HG02759 (cell line): Measurements from ENCODE around the gene SRC.

Experiments
- ATAC-seq: cut with Tn5 transposase; IDR thresholded peaks from one replicate; pipeline ENCODE4 v1.9.1; 2021; ENCODE audit warnings: mild to moderate bottlenecking, moderate library complexity; ENCODE audit not compliant: unreplicated experiment

The SRC gene

DNA sequence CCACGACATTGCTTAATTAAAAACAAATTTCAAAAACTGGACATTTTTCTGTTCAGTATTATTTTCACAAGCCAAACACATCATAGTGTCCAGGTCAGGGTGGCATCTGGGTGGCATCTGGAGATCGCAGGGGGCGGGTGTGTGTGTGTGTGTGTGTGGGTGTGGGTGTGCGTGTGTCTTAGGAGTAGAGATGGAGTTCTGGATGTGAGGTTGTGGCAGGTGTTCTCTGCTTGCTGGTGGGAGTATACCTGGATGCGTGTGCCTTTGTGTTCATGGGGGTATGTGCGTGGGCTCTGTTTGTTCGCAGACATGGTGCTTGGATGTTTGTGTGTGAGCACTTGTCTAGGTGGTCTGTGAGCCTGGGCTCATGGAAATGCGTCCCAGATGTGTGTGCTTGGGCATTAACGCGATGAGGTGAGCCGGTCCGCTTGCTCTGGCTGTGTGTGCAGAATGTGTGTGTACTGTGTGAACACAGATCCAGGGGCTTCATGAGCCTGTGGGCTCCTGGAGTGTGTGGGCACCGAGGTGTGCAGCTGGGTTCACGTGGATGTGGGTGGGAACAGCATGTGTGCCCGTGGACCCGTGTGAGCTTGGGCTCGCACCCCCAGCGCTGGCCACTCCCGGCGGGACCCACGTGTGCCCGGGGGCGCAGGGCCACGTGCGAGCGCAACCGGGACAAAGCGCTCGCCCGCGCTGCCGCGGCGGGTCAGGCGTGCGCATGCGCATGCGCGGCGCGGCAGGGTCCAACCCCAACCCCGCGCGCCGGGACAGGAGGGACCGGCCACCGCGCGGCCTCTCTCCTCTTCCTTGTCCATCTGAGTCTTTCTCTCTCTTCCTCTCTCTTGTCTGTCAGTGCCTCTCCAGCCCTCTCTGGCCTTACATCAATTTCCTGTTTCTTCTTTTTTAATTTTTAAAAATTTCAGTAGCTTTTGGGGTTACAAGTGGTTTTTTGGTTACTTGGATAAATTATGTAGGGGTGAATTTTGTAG is 60.4 kb downstream of the SRC start:
- ATAC-seq, result peak; percentile 58

GRCh38 chr20:37407019-37407566 is 61.2 kb downstream of the SRC start:
- ATAC-seq, result no peak

GRCh38 chr20:37407573-37408002 is 61.6 kb downstream of the SRC start:
- ATAC-seq, result no peak

DNA sequence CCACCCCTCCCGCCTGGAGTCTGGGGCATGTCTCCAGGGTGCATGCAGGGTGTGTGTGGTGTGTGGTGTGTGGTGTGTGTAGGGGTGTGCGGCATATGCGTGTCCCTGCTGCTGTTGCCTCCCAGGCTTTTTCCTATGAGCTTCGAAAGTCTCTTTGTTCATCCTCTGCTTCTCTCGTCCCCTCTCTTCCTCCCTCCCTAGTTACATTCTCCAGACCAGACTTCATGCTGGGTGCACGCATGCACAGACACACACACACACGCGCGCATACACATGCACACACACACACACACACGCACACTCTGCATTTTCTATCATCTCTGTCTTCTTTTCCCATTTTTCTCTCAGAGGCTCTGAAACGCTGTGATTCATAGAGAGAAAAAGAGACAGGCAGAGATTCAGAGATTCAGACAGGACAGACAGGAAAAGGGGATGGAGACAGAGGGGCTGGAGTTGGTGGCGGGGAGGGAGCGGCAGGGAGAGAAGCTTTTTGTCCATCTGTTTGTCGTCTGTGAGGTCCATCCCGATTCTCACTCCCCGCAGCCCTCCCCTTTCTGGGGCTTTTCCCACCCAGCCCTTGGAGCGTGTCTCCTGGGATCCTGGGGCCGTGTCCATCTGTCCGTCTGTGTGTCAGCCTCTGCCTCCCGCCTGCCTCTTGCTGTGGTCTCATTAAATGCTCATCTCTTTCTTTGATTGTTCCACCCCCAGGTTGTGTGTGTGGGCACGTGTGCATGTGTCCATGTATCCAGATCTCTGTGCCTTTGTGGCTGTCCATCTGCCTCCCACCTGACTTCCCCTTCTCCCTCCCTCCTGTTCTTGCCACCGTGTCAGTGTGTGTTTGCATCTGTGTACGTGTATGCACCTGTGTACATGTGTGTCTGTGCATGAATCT is 62.6 kb downstream of the SRC start:
- ATAC-seq, result peak; percentile 7

DNA sequence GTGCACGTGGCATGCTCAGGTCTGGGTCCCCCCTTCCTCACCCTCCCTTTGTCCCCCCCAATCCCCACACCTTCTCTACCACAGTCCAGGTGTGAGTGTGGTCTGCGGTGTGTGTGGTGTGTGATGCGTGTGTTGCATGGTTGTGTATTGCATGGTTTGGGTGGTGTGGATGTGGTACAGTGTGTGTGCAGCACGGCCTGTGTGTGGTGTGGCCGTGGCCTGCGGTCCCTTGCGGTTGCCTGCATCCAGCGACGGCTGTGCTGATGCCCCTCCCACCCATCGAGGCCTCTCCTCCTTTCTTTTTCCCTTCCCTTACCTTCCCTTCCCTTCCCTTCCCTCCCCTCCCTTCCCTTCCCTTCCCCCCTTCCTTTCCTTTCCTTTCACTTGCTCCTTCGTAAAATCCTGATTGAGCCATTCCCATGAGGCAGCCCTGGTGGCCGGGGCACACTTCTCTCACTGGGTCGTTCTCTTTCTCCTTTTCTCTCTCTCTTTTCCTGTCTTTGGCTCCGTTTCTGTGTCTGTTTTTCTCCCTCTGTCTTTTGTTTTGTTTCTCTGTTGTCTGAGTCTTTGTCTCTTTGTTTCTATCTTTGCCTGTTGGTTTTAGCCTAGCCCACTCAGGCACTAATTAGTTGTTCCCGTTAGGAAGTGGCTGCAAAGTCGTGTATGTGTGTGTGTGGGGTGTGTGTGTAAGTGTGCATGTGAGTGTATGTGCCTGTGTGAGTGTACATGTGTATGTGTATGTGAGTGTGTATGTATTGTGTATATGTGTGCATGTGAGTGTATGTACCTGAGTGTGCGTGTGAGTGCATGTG is 65.7 kb downstream of the SRC start:
- no peak for ATAC-seq

DNA sequence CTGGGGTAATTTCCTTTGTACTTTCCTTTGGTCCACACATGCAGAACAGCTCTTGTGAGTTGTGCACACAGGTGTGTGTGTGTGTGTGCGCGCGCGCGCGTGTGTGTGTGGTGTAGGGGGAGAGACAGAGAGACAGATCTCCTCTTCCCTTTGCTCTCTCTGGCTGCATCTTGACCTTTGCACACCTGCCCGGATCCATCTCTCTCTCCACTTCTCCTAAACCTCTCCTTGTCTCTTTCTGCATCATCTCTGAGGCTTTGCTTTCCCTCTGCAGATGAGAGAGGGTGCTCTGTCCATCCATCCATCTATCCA is 67.0 kb downstream of the SRC start:
- no peak for ATAC-seq

GRCh38 chr20:37413379-37413778 is 67.4 kb downstream of the SRC start:
- no peak for ATAC-seq

- no peak for ATAC-seq
Measured at GRCh38 chr20:37414224-37415035, 68.5 kb downstream of the SRC start.

DNA sequence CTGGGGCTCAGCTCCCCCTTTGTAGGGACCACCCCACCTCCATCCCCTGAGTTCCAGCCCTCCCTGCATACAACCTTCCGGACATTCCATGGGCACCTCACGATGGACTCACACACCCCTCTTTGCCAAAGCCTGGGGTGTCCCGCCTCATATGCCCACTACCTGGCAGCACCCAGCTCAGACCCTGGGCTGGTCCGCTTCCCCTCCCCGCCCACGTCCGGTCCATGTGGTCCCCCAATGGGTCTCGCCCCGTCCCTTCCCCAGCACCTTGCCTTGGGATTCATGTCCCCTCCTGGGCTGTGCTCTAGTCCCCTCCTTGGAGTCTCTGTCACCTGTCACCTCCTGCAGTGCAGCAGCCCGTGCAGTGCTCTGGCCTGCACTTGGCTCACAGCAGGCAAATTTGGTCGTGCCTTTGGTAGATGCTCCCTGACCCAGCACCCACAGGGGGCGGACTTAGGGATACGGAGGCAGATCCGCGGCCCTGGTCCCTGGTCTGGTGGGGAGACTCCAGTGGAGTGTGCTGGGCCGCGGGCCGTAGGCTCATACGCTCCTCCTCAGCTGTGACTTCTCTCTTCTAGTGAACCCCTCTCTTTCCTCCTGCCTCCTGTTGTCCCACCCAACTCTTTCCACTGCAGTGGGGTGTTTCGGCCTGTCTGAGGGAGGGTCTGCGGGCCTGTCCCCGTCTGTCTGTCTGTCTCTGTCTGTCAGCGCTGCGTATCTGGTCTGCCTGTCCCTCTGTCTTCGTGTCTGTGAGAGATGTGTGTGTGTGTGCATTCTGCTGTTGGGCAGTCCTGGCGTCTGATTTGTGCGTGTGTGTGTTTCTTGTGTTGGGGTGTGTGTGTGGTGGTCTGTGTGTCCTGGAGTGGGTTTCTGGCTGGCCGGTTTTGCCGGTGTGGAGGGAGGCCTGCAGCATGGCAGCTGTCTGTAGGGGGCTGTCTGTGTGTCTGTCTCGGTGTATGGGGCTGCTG is 69.5 kb downstream of the SRC start:
- ATAC-seq, result no peak

DNA sequence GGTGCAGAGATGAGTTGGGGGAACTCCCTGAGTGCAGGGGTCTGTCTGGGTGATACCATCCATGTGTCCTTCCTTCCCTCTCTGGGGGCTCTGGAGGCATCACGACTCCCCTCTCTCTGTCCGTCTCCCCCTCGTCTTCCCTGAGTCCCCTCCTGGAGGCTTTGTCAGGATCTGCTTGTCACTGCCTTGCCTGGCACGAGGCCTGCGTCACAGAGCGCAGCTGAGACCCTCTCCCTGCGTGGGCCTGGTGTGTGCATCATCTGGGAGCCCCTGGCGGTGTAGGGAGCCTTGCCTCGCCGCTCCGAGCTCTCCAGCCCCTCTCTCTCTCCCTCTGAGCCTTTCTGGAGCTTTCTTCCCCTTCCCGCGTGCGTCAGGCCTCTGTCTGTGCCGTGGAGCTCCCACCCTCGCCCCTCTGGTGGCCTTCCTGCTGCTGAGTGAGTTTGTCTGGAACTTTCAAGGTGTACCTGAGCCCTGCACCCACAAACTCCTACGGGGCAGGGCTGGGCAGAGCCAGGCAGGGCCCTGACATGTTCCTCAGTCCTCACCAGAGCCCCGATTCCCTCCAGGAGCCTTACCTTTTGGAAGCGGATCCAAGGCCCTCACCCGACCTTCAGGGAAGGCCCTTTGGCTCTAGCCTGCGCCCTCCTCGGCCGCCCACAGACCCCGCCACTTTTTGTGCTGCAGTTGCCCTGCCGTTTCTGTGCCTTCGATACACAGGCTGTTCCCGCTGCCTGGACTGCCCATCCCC is 70.3 kb downstream of the SRC start:
- no peak for ATAC-seq

- ATAC-seq, result no peak
Measured at GRCh38 chr20:37416848-37417616, 71.1 kb downstream of the SRC start.

DNA sequence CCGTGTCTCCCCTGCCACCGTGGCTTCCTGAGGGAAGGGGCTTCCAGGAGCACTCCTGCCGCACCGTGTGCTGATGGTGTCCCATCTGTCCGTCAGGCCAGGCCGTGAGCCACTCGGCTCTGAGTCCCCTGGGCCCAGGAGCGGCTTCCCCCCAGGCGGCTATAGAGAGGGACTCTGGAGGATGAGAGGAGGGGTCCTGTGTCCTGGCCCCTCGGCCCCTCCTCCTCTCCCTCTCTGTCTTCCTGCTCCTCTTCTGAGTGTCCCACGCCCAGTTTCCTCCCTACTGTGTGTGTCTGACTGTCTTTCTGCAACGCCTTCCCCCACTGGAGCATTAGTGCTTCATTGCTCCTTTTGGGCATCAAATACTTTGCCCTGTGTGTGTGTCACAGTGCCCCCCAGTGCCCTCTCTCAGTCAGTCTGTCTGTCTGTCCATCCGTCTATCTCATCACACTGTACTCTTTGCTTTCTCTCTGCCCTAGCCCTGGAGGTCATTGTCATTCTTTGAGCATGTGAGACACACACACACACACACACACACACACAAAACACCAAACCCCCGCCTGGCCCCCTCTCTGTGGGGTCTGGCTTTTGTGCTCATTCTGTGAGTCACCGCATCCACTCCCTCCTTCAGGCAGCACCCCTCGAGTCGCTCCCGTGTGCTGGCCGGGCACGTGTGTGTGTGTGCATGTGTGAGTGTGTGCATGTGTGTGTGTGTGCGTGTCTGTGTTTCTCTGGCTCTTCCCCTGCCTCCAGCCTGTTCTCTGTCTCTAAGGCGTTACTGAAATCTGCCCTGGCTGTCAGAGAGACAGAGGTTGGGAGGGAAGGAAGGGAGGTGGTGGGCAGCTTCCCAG is 71.9 kb downstream of the SRC start:
- no peak for ATAC-seq

GRCh38 chr20:37418591-37419109 is 72.7 kb downstream of the SRC start:
- ATAC-seq, result no peak

DNA sequence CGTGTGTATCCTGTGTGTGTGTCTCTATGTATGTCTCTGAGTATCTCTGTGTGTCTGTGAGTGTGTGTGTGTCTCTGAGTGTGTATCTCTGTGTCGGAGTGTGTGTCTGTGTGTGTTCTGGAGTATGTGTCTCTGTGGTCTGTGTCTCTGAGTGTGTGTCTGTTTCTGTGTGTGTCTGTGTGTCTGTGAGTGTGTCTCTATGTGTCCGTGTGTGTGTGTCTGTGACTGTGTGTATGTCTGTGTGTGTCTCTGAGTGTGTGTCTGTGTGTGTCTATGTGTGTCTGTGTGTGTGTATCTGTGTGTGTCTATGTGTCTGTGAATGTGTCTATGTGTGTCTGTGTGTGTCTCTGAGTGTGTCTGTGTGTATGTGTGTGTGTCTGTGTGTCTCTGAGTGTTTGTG is 73.4 kb downstream of the SRC start:
- ATAC-seq, result no peak

DNA sequence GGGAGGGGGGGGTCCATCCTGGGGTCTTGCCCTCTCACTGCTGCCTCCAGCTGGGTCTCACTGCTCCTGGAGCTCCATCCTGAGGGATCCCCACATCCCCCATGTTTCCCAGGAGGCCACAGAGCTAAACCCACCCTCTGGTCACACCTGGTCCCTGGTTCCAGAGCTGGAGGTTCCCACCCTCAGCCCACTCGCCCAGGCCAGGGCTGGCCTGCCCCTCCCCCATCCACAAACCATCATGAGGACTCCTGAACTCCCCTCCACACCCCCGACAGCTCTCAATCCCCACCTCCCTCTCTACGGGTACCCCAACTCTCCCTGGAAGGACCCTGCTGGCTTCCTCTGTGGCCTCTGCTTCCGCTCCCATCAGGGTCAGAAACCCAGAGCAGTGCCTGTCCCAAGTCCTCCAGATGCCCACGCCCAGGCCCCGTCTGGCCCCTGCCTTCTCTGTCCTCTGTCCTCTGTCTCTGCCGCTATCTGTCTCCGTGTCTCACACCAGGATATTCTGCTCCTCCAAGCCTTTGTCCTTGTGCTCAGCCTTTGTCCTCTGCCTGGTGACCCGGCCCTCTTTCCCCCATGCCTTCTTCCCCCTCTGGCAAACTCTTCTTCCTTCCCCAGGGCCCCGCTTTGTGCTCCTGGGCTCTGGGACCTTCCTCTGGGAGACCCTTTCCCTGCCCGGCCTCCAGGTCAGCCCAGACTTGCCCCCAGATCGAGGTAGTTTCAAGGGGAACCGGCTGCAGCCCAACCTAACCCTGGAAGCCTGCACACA is 74.0 kb downstream of the SRC start:
- no peak for ATAC-seq
